Cardiac fibroblast (primary cell): ENCODE measurements around the gene DISP3.

Experiments
- DNase-seq, 2 donors: peaks; one replicate each; pipeline versions ENCODE4 v3.0.0 to v3.0.0-alpha.2; 2010; ENCODE audit warnings: low read depth in 2 of 2
- H3K4me3 ChIP-seq, 2 donors: replicated peaks in 1 of 2; 1 replicate in 1 of 2; 2 replicates in 1 of 2; pipeline ENCODE4 v1.5.1; 2011; ENCODE audit warnings: low read depth in 2 of 2, low read length in 2 of 2, mild to moderate bottlenecking in 2 of 2, moderate library complexity in 1 of 2
- CTCF ChIP-seq: IDR thresholded peaks from one replicate; pipeline ENCODE4 v1.5.1; 2011; ENCODE audit warnings: low read depth, mild to moderate bottlenecking, low read length, inconsistent platforms

The DISP3 gene

DNA sequence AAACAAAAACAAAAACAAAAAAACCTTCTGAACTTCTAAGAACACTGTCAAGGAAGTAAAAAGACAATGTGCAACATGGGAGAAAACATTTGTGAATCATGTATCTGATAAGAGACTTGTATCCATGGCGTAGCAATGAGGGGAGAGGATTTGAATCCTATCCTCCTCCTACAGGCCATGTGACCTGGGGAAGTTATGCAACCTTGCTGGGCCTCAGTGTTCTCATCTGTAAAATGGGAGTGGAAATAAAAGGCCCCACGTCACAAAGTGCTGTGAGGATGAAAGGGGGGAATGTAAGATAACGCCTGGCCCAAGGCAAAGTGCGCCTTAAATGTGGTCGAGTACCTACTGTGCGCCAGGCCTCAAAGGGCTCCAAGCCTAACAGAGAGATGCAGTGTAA lies 83.7 kb downstream of the DISP3 start:
- no peak for DNase-seq
- TF ChIP-seq CTCF, result no peak
- no peak overlapping the region for H3K4me3 ChIP-seq

DNA sequence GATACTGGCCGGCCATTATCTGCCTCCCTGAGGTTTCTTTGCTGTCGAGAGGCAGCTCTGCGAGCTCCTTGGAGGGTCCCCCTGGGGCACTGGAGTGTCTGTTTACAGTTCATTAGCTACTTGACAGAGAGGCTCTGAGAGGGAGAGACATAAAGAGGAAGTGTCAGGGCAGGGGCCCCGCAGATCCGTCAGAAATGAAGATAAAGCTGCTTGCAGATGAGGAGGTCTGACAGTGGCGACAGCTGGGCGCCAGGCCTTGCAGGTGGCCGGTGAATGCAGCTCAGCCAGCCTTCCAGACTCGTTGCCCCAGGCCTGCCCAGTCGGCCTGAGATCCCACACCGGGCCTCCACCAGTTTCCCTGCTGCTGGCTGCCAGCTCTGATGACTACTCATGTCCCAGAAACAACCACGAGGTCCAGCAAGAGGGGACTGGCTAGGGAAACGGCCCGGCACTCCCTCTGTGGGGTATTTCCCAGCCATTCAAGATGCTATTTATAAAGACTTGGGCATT lies 84.7 kb downstream of the DISP3 start:
- DNase-seq, result peak; percentile 11 to 35
- H3K4me3 ChIP-seq, result no peak overlapping the region
- no peak for TF ChIP-seq CTCF

GRCh38 chr1:11564237-11564636 lies 85.3 kb downstream of the DISP3 start:
- DNase-seq, result no peak
- no peak overlapping the region for H3K4me3 ChIP-seq
- no peak for TF ChIP-seq CTCF

DNA sequence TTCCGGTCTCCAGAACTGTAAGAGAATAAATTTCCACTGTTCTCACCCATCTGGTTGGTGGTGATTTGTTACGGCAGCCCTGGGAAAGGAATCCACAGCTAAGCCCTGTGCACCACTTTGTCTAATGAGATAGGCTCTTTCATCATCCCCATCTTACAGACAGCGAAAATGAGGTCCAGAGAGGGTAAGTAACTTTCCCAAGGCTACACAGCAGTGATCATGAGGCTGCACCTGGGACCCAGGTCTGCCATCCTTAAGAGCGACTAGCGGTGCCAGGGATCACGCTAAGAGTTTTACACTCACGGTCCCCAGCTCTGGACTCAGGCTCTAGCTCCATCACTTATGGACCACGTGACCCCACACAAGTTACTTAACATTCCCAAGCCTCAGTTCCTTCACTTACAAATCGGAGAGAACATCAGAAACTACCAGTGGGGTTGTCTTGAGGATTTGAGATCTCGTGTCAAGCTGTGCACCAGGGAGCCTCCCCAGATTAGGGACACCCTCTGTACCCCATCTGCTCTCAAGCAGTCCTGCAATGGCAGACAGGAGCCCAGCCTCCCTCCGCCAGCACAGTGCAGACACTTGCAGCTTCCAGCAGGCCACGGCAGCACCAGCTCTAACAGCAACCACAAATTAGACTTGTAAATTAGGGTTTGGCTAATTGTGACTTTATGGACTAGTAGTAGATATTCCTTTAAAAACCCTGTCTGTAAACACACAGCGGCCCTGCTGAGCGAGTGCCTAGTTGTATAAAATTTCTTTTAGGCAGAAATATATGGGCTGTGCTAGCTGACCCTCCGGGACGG lies 87.3 kb downstream of the DISP3 start:
- TF ChIP-seq CTCF, result no peak
- no peak overlapping the region for H3K4me3 ChIP-seq
- no peak for DNase-seq

DNA sequence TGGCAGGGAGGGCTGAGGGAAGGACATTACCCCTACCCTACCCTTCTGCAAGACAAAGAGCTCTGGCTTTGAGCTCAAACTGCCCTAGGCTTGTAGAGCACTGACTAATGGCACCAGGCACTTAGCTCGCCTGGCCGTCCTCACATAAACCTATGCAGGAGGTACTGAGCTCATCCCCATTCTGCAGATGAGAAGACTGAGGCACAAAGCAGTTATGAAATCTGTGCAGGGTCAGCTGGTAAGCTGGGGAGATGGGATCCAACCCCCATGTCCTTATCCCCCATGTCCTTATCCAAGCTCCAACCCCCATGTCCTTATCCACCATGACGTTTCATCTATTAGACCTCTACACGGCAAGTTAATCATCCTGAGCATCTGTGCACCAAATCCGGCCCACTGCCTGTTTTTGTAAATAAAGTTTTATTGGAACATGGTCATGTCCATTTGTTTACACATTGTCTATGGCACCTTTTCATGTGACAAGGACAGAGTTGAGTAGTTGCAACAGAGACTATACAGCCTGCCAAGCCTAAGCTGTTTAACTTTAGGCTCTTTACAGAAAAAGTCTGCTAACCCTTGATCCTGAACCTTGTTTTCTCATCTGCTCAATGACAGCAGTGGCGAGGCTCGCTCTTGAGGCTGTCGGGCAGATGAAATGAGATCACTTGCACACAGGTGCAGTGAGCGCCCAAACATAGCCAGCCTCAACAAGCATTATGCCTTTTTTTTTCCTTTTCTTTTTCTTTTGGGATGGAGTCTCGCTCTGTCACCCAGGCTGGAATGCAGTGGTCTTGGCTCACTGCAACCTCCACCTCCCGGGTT lies 88.5 kb downstream of the DISP3 start:
- H3K4me3 ChIP-seq, result no peak overlapping the region
- TF ChIP-seq CTCF, result no peak
- DNase-seq, result no peak

DNA sequence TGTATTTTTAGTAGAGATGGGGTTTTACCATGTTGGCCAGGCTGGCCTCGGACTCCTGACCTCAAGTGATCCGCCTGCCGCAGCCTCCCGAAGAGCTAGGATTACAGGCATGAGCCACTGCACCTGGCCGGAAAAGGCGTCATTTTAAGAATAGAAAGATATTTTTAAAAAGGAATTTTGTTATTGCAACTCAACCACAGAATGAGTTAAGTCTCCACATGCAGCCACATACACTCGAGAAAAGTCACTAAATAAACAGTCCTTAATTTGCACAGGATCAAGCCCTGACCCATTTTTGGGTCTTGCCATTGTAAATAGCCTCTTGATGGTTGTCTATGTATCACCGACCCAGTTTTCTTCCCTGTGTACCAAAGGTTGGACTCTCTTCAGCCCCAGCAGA lies 89.7 kb downstream of the DISP3 start:
- no peak overlapping the region for H3K4me3 ChIP-seq
- TF ChIP-seq CTCF, result no peak
- DNase-seq, result peak in 1 of 2 donors; percentile 43
